ENCODE data around the gene TBR1.

Gene TBR1

GRCh38 chr2:161415987-161416707 lies at the start of gene TBR1:
Gene TBR1 (plus strand): TSS chr2:161416297. CDS start chr2:161416411, 114 bp downstream.
- DNase-seq (ENCODE audit: low read depth in 2 of 3, low spot score in 1 of 3) = no peak

GRCh38 chr2:161367675-161368074 lies 48.4 kb upstream of the TBR1 start:
- DNase-seq (ENCODE audit: low read depth in 2 of 3, low spot score in 1 of 3) = no peak

- no peak for DNase-seq (ENCODE audit: low read depth in 2 of 3, low spot score in 1 of 3)
These were observed 46.8 kb upstream of the TBR1 start for GRCh38 chr2:161369311-161369710.

GRCh38 chr2:161370981-161371380 lies 45.1 kb upstream of the TBR1 start:
- DNase-seq (ENCODE audit: low read depth in 2 of 3, low spot score in 1 of 3) = no peak

GRCh38 chr2:161371869-161372268 lies 44.2 kb upstream of the TBR1 start:
- DNase-seq (ENCODE audit: low read depth in 2 of 3, low spot score in 1 of 3) = no peak

GRCh38 chr2:161373942-161374341 lies 42.2 kb upstream of the TBR1 start:
- DNase-seq (ENCODE audit: low read depth in 2 of 3, low spot score in 1 of 3) = no peak

- no peak for DNase-seq (ENCODE audit: low read depth in 2 of 3, low spot score in 1 of 3)
These were observed 41.7 kb upstream of the TBR1 start for GRCh38 chr2:161374446-161374845.

- no peak for DNase-seq (ENCODE audit: low read depth in 2 of 3, low spot score in 1 of 3)
These were observed 36.4 kb upstream of the TBR1 start for GRCh38 chr2:161379740-161380139.

GRCh38 chr2:161381546-161381945 lies 34.6 kb upstream of the TBR1 start:
- no peak for DNase-seq (ENCODE audit: low read depth in 2 of 3, low spot score in 1 of 3)

GRCh38 chr2:161382747-161383146 lies 33.4 kb upstream of the TBR1 start:
- DNase-seq (ENCODE audit: low read depth in 2 of 3, low spot score in 1 of 3) = no peak

GRCh38 chr2:161384864-161385263 lies 31.2 kb upstream of the TBR1 start:
- DNase-seq (ENCODE audit: low read depth in 2 of 3, low spot score in 1 of 3) = no peak

- no peak for DNase-seq (ENCODE audit: low read depth in 2 of 3, low spot score in 1 of 3)
These were observed 29.8 kb upstream of the TBR1 start for GRCh38 chr2:161386228-161386824.

- no peak for DNase-seq (ENCODE audit: low read depth in 2 of 3, low spot score in 1 of 3)
These were observed 27.8 kb upstream of the TBR1 start for GRCh38 chr2:161388146-161388779.

- no peak for DNase-seq (ENCODE audit: low read depth in 2 of 3, low spot score in 1 of 3)
These were observed 24.2 kb upstream of the TBR1 start for GRCh38 chr2:161391737-161392506.

GRCh38 chr2:161400076-161400475 lies 16.0 kb upstream of the TBR1 start:
- no peak for DNase-seq (ENCODE audit: low read depth in 2 of 3, low spot score in 1 of 3)

GRCh38 chr2:161402297-161402696 lies 13.8 kb upstream of the TBR1 start:
- no peak for DNase-seq (ENCODE audit: low read depth in 2 of 3, low spot score in 1 of 3)

- DNase-seq (ENCODE audit: low read depth in 2 of 3, low spot score in 1 of 3) = no peak
These were observed 9.8 kb upstream of the TBR1 start for GRCh38 chr2:161406316-161406715.

- no peak for DNase-seq (ENCODE audit: low read depth in 2 of 3, low spot score in 1 of 3)
These were observed 8.5 kb upstream of the TBR1 start for GRCh38 chr2:161407597-161407996.

- no peak for DNase-seq (ENCODE audit: low read depth in 2 of 3, low spot score in 1 of 3)
These were observed 6.7 kb upstream of the TBR1 start for GRCh38 chr2:161409308-161409907.

GRCh38 chr2:161412346-161412745 lies 3.8 kb upstream of the TBR1 start:
- no peak for DNase-seq (ENCODE audit: low read depth in 2 of 3, low spot score in 1 of 3)
